Hematopoietic multipotent progenitor cell treated with erythropoietin and hydrocortisone succinate and interleukin-3 and kit ligand, for 6 days (in vitro differentiated cells): ENCODE results near the gene MRPL19.
"Not testable (repeated sequence)": the region's sequence is repeated elsewhere in the genome, so short reads cannot be mapped to it uniquely, and the experiment has no call there.

ENCODE experiments used
- DNase-seq: peaks from one replicate; pipeline ENCODE4 v3.0.0-alpha.2; 2015

Gene MRPL19

GRCh38 chr2:75675908-75676307 lies 29.3 kb downstream of the MRPL19 start:
- no peak for DNase-seq

- DNase-seq = peak; percentile 12
Observed at GRCh38 chr2:75676464-75676863, 29.9 kb downstream of the MRPL19 start.

- DNase-seq = no peak
Observed at GRCh38 chr2:75679556-75679955, 33.0 kb downstream of the MRPL19 start.

- DNase-seq = no peak
Observed at GRCh38 chr2:75680402-75680801, 33.8 kb downstream of the MRPL19 start.

- DNase-seq = not testable (repeated sequence)
Observed at GRCh38 chr2:75683430-75683829, 36.8 kb downstream of the MRPL19 start.

- no peak for DNase-seq
Observed at GRCh38 chr2:75688196-75688595, 41.6 kb downstream of the MRPL19 start.

- DNase-seq = no peak
Observed at GRCh38 chr2:75698918-75699317, 52.3 kb downstream of the MRPL19 start.

- DNase-seq = no peak
Observed at GRCh38 chr2:75702593-75702992, 56.0 kb downstream of the MRPL19 start.

GRCh38 chr2:75703589-75704287 lies 57.2 kb downstream of the MRPL19 start:
- DNase-seq = no peak

GRCh38 chr2:75705921-75706320 lies 59.3 kb downstream of the MRPL19 start:
- DNase-seq = no peak

- no peak for DNase-seq
Observed at GRCh38 chr2:75707901-75708300, 61.3 kb downstream of the MRPL19 start.

- peak; percentile 36 for DNase-seq
Observed at GRCh38 chr2:75709297-75709696, 62.7 kb downstream of the MRPL19 start.

GRCh38 chr2:75710220-75710576 lies 63.6 kb downstream of the MRPL19 start:
- peak; percentile 71 for DNase-seq

GRCh38 chr2:75710577-75711253 lies 64.1 kb downstream of the MRPL19 start, which contains the start of gene GCFC2:
GCFC2 (minus strand) TSS chr2:75710915; CDS start chr2:75710855, 60 bp downstream.
- DNase-seq = peak; percentile 91

GRCh38 chr2:75711590-75711989 lies 65.0 kb downstream of the MRPL19 start:
- not testable (repeated sequence) for DNase-seq

- DNase-seq = peak; percentile 9
Observed at GRCh38 chr2:75716406-75716805, 69.8 kb downstream of the MRPL19 start.

GRCh38 chr2:75719616-75720015 lies 73.0 kb downstream of the MRPL19 start:
- no peak for DNase-seq

- DNase-seq = no peak
Observed at GRCh38 chr2:75720525-75720924, 73.9 kb downstream of the MRPL19 start.

GRCh38 chr2:75722687-75723086 lies 76.1 kb downstream of the MRPL19 start:
- DNase-seq = no peak

- DNase-seq = no peak
Observed at GRCh38 chr2:75728614-75729419, 82.2 kb downstream of the MRPL19 start.

- DNase-seq = peak; percentile 13
Observed at GRCh38 chr2:75729861-75730260, 83.3 kb downstream of the MRPL19 start.

- no peak for DNase-seq
Observed at GRCh38 chr2:75736276-75736675, 89.7 kb downstream of the MRPL19 start.

GRCh38 chr2:75737961-75738360 lies 91.4 kb downstream of the MRPL19 start:
- no peak for DNase-seq
